Right atrium auricular region (tissue), 2 donors: Measurements from ENCODE around the gene PRUNE2. TPM values are rescaled to one million over a fixed set of nuclear protein-coding genes. Genes with fewer than 3 reads are reported as not detected.

Source experiments
- DNase-seq: peaks from one replicate; pipeline ENCODE4 v3.0.0-alpha.2; 2019; ENCODE audit warnings: low spot score
- H3K27ac ChIP-seq, 2 donors: fragments of 200-600 bp; sonication (generic); 1 replicate in 1 of 2; 2 replicates in 1 of 2; pipeline ENCODE4 v1.5.1; 2016 to 2019
- H3K27me3 ChIP-seq, 2 donors: fragments of 200-600 bp; sonication (generic); one replicate each; pipeline versions ENCODE4 v1.5.1 to v1.6.0; 2017 to 2019
- H3K36me3 ChIP-seq: fragments of 200-600 bp; sonication (generic); one replicate; pipeline ENCODE4 v1.5.1; 2016
- H3K4me1 ChIP-seq, 2 donors: fragments of 200-600 bp; sonication (generic); one replicate each; pipeline versions ENCODE4 v1.5.1 to v1.6.0; 2017 to 2019
- H3K4me3 ChIP-seq, 2 donors: fragments of 200-600 bp; sonication (generic); 1 replicate in 1 of 2; 2 replicates in 1 of 2; pipeline ENCODE4 v1.5.1; 2017 to 2019; ENCODE audit warnings: mild to moderate bottlenecking in 1 of 2, moderate library complexity in 1 of 2
- H3K9me3 ChIP-seq, 2 donors: fragments of 200-600 bp; sonication (generic); one replicate each; pipeline ENCODE4 v1.5.1; 2019
- CTCF ChIP-seq, 2 donors: fragments of 200-600 bp; sonication (generic); IDR thresholded peaks; one replicate each; pipeline ENCODE4 v1.5.1; 2019; ENCODE audit warnings: antibody characterized with exemption in 2 of 2
- total RNA-seq, 2 donors: library from RNA; depleted of rRNA; stranded (reverse); fragments of >200 nt; gene quantifications; one replicate each; pipeline ENCODE4 v1.1.0, GENCODE V29; 2016

The PRUNE2 gene
- total RNA-seq, 2 donors from 2014 or later, result 15.4 to 28.5 TPM

- Histone ChIP-seq H3K4me1 (no peaks in the 10 kb centered on the region), H3K4me3 (no peak overlapping the region), H3K36me3 (no peaks in the 10 kb centered on the region), H3K27me3 (no peaks in the 10 kb centered on the region), H3K27ac (no peak overlapping the region), H3K9me3 (no peaks in the 10 kb centered on the region)
- TF ChIP-seq CTCF (IDR thresholded peaks at IDR 0.05), result no peak
- DNase-seq, result no peak
Measured at GRCh38 chr9:76886318-76886717, 19.6 kb downstream of the PRUNE2 start.

- no peaks in the 10 kb centered on the region for H3K27me3 ChIP-seq
- no peaks in the 10 kb centered on the region for H3K9me3 ChIP-seq
- no peak overlapping the region for H3K4me3 ChIP-seq
- no peaks in the 10 kb centered on the region for H3K36me3 ChIP-seq
- DNase-seq, result no peak
- no peaks in the 10 kb centered on the region for H3K4me1 ChIP-seq
- TF ChIP-seq CTCF (IDR thresholded peaks at IDR 0.05), result no peak
- H3K27ac ChIP-seq, result no peak overlapping the region
Measured at GRCh38 chr9:76884823-76885222, 21.1 kb downstream of the PRUNE2 start.

GRCh38 chr9:76883341-76883855 lies 22.5 kb downstream of the PRUNE2 start:
- no peaks in the 10 kb centered on the region for H3K4me1 ChIP-seq
- DNase-seq, result no peak
- H3K36me3 ChIP-seq, result no peaks in the 10 kb centered on the region
- H3K27ac ChIP-seq, result no peak overlapping the region
- H3K4me3 ChIP-seq, result no peak overlapping the region
- no peaks in the 10 kb centered on the region for H3K9me3 ChIP-seq
- no peak for TF ChIP-seq CTCF (IDR thresholded peaks at IDR 0.05)
- no peaks in the 10 kb centered on the region for H3K27me3 ChIP-seq

- Histone ChIP-seq H3K4me1 (no peaks in the 10 kb centered on the region), H3K27me3 (no peaks in the 10 kb centered on the region), H3K4me3 (no peak overlapping the region), H3K36me3 (no peaks in the 10 kb centered on the region), H3K27ac (no peak overlapping the region), H3K9me3 (no peaks in the 10 kb centered on the region)
- TF ChIP-seq CTCF (IDR thresholded peaks at IDR 0.05), result no peak
- DNase-seq, result no peak
Measured at GRCh38 chr9:76882686-76883085, 23.2 kb downstream of the PRUNE2 start.

- TF ChIP-seq CTCF (IDR thresholded peaks at IDR 0.05), result no peak
- H3K36me3 ChIP-seq, result no peaks in the 10 kb centered on the region
- H3K9me3 ChIP-seq, result no peaks in the 10 kb centered on the region
- DNase-seq, result no peak
- H3K4me1 ChIP-seq, result no peaks in the 10 kb centered on the region
- H3K4me3 ChIP-seq, result no peak overlapping the region
- no peaks in the 10 kb centered on the region for H3K27me3 ChIP-seq
- H3K27ac ChIP-seq, result no peak overlapping the region
Measured at GRCh38 chr9:76880210-76880609, 25.7 kb downstream of the PRUNE2 start.

GRCh38 chr9:76878933-76879332 lies 27.0 kb downstream of the PRUNE2 start:
- H3K27me3 ChIP-seq, result no peaks in the 10 kb centered on the region
- H3K27ac ChIP-seq, result no peak overlapping the region
- no peak for TF ChIP-seq CTCF (IDR thresholded peaks at IDR 0.05)
- no peak overlapping the region for H3K4me3 ChIP-seq
- no peak for DNase-seq
- no peaks in the 10 kb centered on the region for H3K4me1 ChIP-seq
- no peaks in the 10 kb centered on the region for H3K36me3 ChIP-seq
- no peaks in the 10 kb centered on the region for H3K9me3 ChIP-seq
